Measurements from ENCODE around the gene SLC46A1. TPM values are rescaled to one million over a fixed set of nuclear protein-coding genes. Genes with fewer than 3 reads are reported as not detected.

Gene SLC46A1
- total and polyA plus RNA-seq, 2 of the 8 experiments (the other 6 are each of a cell fraction or from before 2014, with no cell fraction given): 5.3 to 8.7 TPM

DNA sequence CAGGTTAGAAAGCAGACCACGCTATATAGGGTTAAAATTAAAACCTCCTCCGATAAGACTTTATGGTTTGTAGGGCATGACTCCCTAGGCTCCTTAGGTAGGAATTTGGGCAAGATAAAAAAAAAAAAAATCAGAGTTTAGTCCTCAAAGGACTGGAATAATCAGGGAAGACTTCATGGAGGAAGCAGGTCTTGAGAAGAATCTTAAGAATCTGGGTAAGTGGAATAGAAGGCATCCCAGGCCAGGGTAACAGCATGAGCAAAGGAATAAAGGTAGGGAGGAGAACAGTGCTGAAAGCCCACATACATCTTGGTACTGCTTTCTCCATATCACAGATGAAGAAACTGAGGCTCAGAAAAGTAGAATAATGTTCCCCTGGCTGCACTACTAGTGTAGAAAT, 15.4 kb downstream of the SLC46A1 start (continued):
- no peak for TF ChIP-seq NRF1 (IDR thresholded peaks at IDR 0.05; ENCODE audit: low read depth, low read length)
- no peak for TF ChIP-seq BCL11A (IDR thresholded peaks at IDR 0.05; ENCODE audit: low read depth in 2 of 2, low read length in 2 of 2)
- no peak for TF ChIP-seq RFX5 (IDR thresholded peaks at IDR 0.05; ENCODE audit: borderline replicate concordance, low read depth, low read length)
- no peak for TF ChIP-seq TCF12 (IDR thresholded peaks at IDR 0.05; ENCODE audit: low read depth, low read length)
- TF ChIP-seq, protein P1, sequence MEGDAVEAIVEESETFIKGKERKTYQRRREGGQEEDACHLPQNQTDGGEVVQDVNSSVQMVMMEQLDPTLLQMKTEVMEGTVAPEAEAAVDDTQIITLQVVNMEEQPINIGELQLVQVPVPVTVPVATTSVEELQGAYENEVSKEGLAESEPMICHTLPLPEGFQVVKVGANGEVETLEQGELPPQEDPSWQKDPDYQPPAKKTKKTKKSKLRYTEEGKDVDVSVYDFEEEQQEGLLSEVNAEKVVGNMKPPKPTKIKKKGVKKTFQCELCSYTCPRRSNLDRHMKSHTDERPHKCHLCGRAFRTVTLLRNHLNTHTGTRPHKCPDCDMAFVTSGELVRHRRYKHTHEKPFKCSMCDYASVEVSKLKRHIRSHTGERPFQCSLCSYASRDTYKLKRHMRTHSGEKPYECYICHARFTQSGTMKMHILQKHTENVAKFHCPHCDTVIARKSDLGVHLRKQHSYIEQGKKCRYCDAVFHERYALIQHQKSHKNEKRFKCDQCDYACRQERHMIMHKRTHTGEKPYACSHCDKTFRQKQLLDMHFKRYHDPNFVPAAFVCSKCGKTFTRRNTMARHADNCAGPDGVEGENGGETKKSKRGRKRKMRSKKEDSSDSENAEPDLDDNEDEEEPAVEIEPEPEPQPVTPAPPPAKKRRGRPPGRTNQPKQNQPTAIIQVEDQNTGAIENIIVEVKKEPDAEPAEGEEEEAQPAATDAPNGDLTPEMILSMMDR (IDR thresholded peaks at IDR 0.05; ENCODE audit: control extremely low read depth in 1 of 3, insufficient read depth in 1 of 3, low read depth in 1 of 3, low read length in 3 of 3): no peak
- no peak for TF ChIP-seq POLR2AphosphoS5 (IDR thresholded peaks at IDR 0.05; ENCODE audit: low read depth, low read length)
